HG02970 (cell line): ENCODE measurements around the gene DHX38.
"Not testable (repeated sequence)": the region's sequence is repeated elsewhere in the genome, so short reads cannot be mapped to it uniquely, and the experiment has no call there.

Source experiments
- ATAC-seq: cut with Tn5 transposase; IDR thresholded peaks from one replicate; pipeline ENCODE4 v1.9.1; 2021; ENCODE audit warnings: mild to moderate bottlenecking, moderate library complexity, moderate number of reproducible peaks; ENCODE audit not compliant: unreplicated experiment, low FRiP score

Gene DHX38

DNA sequence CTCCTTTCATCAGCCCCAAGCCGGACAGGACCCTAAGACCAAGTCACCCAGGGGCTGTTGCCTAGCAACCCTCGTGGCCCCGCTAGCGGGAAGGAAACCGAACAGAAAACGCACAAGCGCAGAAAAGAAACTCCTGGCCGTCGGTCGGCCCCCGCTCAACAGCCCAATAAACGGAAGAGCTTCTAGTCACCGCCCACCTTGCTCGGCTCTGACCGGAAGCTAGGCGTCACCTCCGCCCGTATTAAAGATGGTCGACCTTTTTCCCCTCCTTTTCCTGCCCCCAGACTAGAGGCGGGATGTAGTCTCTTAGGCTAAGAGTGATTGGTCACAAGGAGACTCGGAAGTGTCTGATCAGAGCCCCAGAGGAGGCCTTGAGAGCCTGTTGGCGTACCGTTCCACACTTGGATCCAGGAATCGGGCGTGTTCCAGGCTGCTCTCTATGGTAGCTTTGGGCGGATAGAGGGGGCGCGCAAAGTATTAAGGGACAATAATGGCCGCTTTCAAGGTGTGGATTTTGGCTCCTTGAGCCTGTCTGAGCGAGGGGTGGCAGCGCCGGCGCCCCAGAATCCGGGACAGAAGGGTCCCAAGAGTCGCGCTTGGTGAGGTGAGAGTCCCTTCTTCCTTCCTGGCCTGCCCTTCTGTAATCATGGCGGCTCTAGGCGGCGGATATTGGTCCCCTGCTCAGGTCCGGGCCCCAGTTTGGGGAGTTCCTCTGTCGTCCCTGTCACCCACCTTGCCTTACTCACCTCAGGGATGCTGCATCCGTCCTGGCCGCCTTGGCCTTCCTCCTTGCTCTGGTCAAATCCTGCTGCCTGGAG, at the start of gene DHX38, which contains the start of gene TXNL4B:
DHX38 (plus strand) TSS at position 400 of the 818 bp plus-strand sequence. CDS start 2,311 bp downstream, outside the sequence.
TXNL4B (minus strand) TSS at position 173 of the 818 bp plus-strand sequence. CDS start 2,871 bp downstream, outside the sequence.
- ATAC-seq: peak; percentile 98

DNA sequence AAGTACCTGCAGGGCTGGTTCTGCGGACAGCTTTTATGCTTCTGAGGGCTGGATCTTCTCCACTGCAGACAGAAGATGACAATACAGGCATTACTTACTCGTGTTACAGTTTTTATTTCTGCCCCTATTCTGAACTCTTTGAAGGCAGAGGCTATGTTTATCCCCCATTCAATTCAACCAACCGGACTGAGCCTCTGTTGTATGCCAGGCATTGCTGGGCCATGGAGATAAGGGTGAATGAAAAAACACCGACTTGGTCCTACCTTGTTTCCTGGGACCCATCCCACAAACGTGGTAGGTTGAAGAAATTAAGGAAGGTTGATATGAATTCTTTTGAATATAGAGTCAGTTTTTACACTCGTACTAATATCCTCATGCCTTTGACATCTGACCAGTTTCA, 49.4 kb upstream of the DHX38 start:
- ATAC-seq: no peak

DNA sequence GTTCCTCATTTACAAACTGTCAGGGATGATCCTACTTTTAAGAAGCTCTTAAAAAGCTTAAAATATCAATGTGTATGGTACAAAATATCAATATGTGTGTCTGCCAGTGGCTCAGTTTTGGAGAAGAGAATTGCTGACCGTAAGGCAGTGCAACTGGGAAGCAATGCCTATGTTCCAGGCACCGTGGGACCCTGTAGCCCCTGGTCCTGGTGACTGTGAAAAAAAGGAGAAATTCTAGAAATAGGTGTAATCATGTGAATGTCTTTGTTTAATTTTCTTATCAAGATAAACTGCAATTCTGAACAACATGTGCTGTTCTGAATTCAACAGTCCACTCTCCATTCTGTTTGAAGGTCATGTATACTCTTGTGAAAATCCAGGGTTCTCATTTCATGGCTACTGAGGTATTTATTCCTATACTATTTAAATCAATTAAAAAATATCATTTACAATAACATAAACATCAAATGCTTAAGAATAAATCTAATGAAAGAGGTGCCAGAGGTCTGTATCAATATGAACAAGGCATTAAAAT, 48.8 kb upstream of the DHX38 start:
- ATAC-seq: no peak

DNA sequence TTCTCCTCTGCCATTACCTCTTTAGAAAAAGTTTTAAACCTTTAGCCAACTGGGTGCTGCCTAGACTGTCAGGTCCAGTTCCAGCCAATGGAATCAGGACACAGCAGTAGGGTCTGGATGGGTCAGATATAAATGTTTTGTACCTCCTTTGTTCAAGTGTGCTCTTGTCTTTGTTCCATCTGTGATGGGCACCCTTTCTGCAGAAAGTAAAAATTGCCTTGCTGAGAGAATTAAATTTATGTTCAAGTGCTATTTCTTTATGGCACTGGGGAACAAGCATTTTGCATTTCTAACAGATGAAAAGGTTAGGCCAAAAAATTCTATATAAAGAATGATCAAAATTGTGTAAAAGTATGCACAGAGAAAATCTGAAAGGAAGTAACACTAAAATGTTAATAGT, 44.5 kb upstream of the DHX38 start:
- no peak for ATAC-seq

DNA sequence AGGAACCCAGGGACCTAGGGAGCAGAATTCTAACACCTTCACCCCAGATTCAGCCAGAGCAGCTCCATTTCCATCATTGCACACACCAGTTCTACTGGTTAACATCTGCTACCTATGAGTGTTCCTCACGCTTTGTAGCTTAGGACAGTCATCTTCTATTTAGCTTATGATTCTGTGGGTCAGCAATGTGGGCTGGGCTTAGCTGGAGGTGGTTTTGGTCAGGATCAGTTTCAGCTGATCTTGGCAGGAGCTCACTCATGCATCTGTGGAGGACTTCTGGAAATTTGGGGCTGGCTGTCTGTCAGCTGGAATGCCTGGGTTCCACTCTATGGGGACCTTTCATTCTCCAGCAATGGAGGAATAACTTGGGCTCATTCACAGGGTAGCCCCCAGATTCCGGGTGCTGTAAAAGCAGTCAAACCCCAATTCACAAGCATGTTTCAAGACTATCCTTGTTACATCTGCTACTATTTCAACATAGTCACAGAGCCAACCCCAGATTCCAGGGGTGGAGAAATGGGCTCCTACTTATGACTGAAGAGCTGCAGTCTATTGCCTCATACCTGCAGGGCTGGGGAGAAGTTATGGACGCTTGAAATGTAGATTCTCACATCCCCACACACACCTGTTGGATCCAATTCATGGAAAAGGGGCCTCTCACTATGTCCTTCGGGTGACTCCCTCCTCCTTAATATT, 42.7 kb upstream of the DHX38 start:
- ATAC-seq: no peak

DNA sequence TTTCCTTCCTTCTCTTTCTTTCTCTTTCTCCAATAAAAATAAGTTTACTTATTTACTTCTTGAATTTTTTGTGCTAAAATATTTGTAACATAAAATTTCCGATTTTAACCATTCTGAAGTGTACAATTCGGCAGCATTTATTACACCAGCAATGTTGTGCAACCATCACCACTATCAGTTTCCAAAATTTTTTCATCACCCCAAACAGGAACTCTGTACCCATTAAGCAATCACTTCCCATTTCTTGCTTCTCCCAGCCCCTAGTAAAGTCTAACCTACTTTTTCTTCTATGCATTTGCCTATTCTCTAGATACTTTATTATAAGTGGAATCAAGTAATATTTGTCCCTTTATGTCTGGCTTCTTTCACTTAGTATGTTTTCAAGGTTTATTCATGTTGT, 41.8 kb upstream of the DHX38 start:
- no peak for ATAC-seq

DNA sequence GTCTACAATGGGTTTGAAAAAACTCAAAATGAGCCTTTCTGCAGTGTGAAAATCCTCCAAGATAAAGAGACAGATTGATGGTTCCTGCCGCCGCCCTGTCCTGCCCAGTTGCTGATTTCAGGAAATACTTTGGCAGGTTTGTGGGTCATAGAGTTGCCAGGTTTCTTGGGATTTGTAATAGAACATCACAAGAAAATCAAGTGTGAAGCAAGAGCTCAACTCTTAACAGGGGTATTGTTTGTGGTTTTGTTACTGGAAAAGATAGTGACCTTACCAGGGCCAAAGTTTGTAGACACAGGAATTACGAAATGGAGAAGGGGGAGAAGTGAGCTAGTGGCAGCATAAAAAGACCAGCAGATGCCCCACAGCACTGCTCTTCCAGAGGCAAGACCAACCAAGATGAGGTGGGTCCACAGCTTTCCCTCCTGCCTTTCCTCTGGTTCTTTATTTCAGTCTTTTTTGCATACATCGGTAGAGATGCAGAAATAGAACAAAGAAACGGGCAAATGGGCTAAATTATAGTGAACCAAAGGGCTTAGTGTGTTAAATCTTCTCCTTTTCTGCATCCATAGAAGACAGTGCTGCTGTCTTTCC, 39.3 kb upstream of the DHX38 start, which contains the start of gene HP:
HP (plus strand) TSS at position 252 of the 594 bp plus-strand sequence; CDS start at position 400, 148 bp downstream.
- ATAC-seq: not testable (repeated sequence)

DNA sequence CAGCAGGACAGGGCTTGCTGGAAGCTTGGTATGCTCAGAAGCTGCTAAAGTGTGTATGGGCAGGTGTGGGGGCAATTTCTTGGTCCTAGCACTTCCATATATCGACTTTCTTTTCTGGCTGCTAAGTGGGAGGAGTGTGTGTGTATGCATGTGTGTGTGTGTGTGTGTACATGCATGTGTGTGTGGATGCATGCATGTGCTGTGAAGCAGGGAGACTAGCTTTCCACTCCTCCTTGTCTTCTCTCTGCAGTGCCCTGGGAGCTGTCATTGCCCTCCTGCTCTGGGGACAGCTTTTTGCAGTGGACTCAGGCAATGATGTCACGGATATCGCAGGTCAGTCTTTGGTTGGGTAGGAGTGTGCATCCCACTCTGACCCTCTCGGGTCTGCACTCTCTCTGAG, 37.7 kb upstream of the DHX38 start:
- no peak for ATAC-seq

DNA sequence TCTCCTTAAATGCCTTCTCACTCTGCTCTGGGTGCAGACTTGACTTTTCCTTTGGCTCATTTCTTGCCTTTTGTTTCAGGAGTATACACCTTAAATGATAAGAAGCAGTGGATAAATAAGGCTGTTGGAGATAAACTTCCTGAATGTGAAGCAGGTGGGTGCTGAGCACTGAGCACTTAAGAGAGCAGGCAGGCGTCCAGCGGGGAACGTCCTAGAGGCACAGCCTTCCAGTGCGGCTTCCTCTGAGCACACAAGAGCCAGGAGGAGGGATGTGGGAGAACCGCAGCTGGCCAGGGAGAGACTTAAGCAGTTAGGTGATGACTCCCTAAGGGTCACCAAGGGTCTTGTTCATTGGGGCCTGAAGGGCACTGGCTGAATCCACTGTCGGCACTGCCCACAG, 36.3 kb upstream of the DHX38 start:
- not testable (repeated sequence) for ATAC-seq

DNA sequence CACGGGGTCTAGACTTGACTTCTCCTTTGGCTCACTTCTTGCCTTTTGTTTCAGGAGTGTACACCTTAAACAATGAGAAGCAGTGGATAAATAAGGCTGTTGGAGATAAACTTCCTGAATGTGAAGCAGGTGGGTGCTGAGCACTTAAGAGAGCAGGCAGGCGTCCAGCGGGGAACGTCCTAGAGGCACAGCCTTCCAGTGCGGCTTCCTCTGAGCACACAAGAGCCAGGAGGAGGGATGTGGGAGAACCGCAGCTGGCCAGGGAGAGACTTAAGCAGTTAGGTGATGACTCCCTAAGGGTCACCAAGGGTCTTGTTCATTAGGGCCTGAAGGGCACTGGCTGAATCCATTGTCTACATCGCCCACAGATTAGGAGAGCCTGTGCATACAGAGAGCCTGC, 34.6 kb upstream of the DHX38 start:
- not testable (repeated sequence) for ATAC-seq

DNA sequence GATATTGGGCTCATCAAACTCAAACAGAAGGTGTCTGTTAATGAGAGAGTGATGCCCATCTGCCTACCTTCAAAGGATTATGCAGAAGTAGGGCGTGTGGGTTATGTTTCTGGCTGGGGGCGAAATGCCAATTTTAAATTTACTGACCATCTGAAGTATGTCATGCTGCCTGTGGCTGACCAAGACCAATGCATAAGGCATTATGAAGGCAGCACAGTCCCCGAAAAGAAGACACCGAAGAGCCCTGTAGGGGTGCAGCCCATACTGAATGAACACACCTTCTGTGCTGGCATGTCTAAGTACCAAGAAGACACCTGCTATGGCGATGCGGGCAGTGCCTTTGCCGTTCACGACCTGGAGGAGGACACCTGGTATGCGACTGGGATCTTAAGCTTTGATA, 33.2 kb upstream of the DHX38 start:
- no peak for ATAC-seq

DNA sequence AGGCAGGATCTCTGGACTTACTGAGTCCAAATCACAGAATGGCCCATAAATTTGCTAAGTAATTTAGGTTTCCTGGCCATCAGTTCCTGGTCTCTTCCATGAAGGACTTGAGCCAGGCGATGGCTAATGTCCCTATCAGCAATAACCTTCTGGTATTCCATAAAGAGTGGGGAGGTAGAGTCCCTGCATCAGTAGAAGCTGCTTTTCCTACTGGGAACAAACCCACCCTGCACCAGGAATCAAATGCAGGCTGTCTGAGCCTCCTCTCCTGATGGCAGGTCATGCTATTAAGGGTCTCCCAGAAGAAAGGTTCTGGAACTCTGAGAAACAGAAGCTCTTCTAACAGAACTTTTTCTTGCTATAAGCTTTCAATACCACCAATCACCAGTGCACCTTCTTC, 32.1 kb upstream of the DHX38 start:
- no peak for ATAC-seq

DNA sequence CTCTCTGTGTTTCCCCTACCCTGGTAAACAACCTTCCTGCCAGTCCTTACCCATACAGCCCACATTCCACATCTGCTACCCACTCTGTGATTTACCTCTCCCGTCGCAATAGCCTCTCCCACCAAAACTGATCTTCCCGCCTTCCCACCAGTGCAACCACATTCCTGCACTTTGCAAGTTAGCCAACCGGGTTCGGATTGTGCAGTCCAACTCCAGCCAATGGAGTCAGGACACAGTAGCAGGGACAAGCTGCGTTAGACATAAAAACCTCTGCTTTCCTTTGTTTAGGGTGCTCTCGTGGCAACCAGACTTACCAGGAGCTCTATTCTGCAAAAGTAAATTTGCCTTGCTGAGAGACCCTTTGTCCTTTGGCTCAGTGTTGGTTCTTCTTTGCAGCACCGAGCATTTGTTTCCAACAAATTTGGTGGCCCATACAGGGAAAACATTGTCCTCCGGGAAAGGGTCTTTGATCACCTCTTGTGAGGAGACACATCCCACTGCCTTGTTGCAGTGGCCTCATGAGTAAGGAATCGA, 29.2 kb upstream of the DHX38 start:
- ATAC-seq: no peak

DNA sequence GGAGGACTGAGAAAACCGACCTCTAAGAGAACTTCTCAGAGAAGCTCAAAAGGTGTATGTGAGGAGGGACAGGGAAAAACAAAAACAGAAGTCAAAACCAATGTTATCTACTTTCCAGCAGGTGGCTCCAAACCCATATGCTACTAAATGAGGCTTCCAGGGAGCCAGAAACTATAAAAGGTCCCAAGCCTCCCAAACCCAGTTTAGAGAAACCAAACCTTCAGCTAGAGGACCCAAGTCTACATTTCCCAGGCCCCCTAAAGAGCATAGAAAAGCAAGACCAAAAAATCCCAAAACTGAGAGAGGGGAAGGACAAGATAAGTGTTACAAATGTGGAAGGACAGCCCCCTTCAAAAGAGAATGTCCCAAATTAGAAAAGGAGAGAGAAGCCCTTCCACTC, 26.9 kb upstream of the DHX38 start:
- ATAC-seq: no peak

DNA sequence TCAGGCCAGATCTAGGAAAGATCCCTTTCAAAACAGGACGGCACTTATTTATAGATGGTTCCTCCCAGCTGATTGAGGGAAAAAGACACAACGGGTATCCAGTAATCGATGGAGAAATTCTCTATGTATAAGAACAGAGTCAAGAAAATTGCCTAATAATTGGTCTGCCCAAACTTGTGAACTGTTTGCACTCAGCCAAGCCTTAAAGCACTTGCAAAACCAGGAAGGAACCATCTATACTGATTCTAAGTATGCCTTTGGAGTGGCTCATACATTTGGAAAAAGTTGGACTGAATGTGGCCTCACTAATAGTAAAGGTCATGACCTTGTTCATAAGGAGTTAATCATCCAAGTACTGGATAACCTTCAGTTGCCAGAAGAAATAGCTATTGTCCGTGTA, 24.7 kb upstream of the DHX38 start:
- no peak for ATAC-seq

DNA sequence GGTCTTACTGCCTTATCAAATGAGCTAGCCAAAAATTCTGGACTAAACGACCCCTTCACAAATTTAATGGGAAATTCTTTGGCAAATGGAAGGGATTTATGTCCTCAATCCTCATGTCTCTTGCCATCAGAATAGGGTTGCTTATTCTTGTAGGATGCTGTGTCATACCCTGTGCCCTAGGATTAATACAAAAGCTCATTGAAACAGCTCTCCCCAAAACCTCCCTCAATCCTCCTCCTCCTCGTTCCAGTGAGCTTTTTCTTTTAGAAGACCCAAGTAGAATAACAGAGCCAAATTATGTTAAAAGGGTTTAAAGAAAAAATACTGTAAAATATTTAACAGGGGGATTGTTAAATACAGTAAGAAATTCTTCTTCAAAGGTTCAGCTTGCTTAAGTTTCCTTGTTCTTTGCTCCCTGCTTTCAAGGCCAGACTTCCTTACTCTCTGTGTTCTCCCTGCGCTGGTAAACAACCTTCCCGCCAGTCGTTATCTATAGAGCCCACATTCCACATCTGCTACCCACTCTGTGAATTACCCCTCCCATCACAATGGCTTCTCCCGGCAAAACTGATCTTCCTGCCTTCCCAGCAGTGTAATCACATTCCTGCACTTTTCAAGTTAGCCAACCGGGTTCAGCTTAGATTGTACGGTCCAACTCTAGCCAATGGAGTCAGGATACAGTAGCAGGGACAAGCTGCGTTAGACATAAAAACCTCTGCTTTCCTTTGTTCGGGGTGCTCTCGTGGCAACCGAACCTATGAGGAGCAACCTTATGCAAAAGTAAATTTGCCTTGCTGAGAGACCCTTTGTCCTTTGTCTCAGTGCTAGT, 20.9 kb upstream of the DHX38 start:
- no peak for ATAC-seq

DNA sequence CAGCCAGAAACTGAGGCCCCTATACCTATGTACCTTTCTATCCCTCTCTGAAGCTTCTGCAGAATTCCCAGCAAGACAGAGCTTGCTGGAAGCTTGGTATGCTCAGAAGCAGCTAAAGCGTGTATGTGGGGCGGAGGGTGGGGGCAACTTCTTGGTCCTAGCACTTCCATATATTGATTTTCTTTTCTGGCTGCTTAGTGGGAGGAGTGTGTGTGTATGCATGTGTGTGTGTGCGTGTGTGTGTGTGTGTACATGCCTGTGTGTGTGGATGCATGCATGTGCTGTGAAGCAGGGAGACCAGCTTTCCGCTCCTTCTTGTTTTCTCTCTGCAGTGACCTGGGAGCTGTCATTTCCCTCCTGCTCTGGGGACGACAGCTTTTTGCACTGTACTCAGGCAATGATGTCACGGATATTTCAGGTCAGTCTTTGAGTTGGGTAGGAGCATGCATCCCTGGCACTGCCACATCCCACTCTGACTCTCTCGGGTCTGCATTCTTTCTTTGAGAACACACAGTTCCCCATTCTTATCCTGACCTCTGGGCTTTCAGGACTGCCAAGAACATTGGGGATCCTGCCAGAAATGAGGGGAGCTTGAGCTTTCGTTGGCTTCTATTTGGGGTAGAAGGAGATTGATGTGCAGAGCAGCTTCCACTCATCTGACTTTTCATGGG, 20.0 kb upstream of the DHX38 start:
- ATAC-seq: no peak

DNA sequence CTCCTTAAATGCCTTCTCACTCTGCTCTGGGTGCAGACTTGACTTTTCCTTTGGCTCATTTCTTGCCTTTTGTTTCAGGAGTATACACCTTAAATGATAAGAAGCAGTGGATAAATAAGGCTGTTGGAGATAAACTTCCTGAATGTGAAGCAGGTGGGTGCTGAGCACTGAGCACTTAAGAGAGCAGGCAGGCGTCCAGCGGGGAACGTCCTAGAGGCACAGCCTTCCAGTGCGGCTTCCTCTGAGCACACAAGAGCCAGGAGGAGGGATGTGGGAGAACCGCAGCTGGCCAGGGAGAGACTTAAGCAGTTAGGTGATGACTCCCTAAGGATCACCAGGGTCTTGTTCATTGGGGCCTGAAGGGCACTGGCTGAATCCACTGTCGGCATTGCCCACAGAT, 18.6 kb upstream of the DHX38 start:
- not testable (repeated sequence) for ATAC-seq

DNA sequence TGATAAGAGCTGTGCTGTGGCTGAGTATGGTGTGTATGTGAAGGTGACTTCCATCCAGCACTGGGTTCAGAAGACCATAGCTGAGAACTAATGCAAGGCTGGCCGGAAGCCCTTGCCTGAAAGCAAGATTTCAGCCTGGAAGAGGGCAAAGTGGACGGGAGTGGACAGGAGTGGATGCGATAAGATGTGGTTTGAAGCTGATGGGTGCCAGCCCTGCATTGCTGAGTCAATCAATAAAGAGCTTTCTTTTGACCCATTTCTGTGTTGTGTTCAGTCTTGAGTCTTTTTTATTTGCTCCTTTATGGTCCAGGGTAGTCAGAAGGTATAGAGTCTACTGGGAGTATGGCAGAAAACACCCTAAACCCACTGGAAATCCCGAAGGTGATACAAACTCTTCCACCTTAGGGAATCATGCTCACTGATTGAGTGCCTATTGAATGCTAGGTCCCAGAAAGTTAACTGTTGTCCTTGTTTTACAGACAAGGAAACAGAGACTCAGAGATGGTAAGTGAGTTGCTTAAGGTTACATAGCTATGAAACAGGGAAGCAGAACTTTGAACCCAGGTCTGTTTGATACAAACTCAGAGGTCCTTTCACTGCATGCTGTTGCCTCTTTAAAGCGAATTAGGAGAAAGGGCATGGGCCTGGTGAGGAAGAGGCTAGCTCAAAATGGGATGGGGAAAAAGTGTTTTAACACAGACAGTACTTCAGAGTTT, 16.5 kb upstream of the DHX38 start:
- ATAC-seq: not testable (repeated sequence)
